ENCODE results near the gene C10orf105.

Gene C10orf105

GRCh38 chr10:71751515-71752224 is 32.1 kb upstream of the C10orf105 start:
- no peak for DNase-seq

GRCh38 chr10:71750986-71751385 is 31.4 kb upstream of the C10orf105 start:
- DNase-seq, result no peak

GRCh38 chr10:71750124-71750841 is 30.7 kb upstream of the C10orf105 start:
- DNase-seq, result peak; percentile 81 to 82

GRCh38 chr10:71749396-71749795 is 29.8 kb upstream of the C10orf105 start:
- DNase-seq, result no peak

- peak; percentile 98 to 99 for DNase-seq
Observed at GRCh38 chr10:71748671-71749191, 29.2 kb upstream of the C10orf105 start.

GRCh38 chr10:71747551-71748523 is 28.3 kb upstream of the C10orf105 start:
- DNase-seq, result peak; percentile 63 to 69

GRCh38 chr10:71747039-71747531 is 27.5 kb upstream of the C10orf105 start:
- no peak for DNase-seq

GRCh38 chr10:71746344-71747037 is 26.9 kb upstream of the C10orf105 start:
- peak; percentile 78 to 84 for DNase-seq

- DNase-seq, result no peak
Observed at GRCh38 chr10:71745664-71746250, 26.2 kb upstream of the C10orf105 start.

- no peak for DNase-seq
Observed at GRCh38 chr10:71744897-71745663, 25.5 kb upstream of the C10orf105 start.

- DNase-seq, result no peak
Observed at GRCh38 chr10:71743866-71744265, 24.3 kb upstream of the C10orf105 start.

- DNase-seq, result peak; percentile 50 to 55
Observed at GRCh38 chr10:71743089-71743838, 23.7 kb upstream of the C10orf105 start.

GRCh38 chr10:71742301-71743088 is 22.9 kb upstream of the C10orf105 start:
- DNase-seq, result no peak

GRCh38 chr10:71741671-71742070 is 22.1 kb upstream of the C10orf105 start:
- DNase-seq, result no peak

- no peak for DNase-seq
Observed at GRCh38 chr10:71741029-71741428, 21.5 kb upstream of the C10orf105 start.

- DNase-seq, result peak; percentile 56 to 63
Observed at GRCh38 chr10:71740069-71740653, 20.6 kb upstream of the C10orf105 start.

GRCh38 chr10:71739358-71739900 is 19.9 kb upstream of the C10orf105 start:
- DNase-seq, result no peak

GRCh38 chr10:71737834-71738197 is 18.2 kb upstream of the C10orf105 start:
- no peak for DNase-seq
